ENCODE data around the gene BRK1. TPM values are rescaled to one million over a fixed set of nuclear protein-coding genes. Genes with fewer than 3 reads are reported as not detected.
A peak's percentile ranks its signal among the peaks of the same experiment; 100 is the strongest.
"Not testable (repeated sequence)": the region's sequence is repeated elsewhere in the genome, so short reads cannot be mapped to it uniquely, and the experiment has no call there.

The BRK1 gene
- 164 TPM for polyA plus RNA-seq (2013, experiment 1 of 4)
- 164 TPM for polyA plus RNA-seq (2013, experiment 2 of 4)
- polyA plus RNA-seq (2013, experiment 3 of 4): 148 TPM
- polyA plus RNA-seq (2013, experiment 4 of 4): 170 TPM

DNA sequence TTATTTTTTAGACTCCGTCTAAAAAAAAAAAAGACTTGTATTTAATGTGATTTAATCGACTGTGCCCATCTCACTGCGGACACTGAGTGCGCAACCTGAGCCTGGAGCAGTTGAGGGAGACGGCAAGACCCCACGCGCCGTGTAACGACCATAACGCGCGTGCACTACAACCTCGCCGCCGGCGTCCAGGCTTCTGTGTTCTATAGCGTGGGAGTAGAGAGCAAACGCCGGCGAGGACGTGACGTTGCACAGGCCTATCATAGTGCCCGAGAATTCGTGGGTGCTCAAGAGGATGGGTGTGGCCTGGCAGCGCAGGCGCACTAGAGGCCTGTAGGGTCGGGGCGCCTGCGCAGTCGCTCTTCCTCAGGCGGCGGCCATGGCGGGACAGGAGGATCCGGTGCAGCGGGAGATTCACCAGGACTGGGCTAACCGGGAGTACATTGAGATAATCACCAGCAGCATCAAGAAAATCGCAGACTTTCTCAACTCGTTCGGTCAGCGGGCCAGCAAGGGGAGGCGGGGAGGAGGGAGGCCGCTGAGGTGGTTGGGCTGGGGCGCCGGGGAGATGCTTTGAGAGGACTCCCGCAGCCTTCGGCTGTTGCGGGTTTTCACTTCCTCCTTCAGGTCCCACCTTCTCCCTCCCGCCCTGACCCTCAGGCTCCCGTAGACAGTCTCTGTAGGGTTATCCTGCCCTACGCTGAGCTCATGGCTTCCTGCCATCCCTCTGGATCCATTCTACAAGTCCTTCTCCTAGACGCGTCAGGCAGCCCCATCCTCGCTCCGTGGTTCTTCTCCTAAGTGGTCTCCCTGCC lies at the start of gene BRK1:
Gene BRK1, plus strand, starts transcription at position 350 of the 812 bp plus-strand sequence. Its CDS starts 27 bp downstream, at position 377.
- no peak within 1 kb of the TSS for H3K27ac ChIP-seq (ENCODE audit: insufficient read depth, low read depth, low read length, poor library complexity, severe bottlenecking)
- peak within 1 kb of the TSS; percentile 96 for H3K4me3 ChIP-seq (ENCODE audit: insufficient read depth, low read depth, low read length)
- no peaks in the 10 kb centered on the region for H3K9me3 ChIP-seq (ENCODE audit: control insufficient read depth, low read length)
- H3K36me3 ChIP-seq (ENCODE audit: control insufficient read depth, insufficient read depth, low read length): no peaks in the 10 kb centered on the region
- H3K27me3 ChIP-seq (ENCODE audit: control insufficient read depth, insufficient read depth, low read length, poor library complexity, severe bottlenecking): no peaks in the 10 kb centered on the region
- WGBS, 2 experiments: 2% methylated on average over 53 to 54 of the region's 54 CpGs
- H3K4me1 ChIP-seq (ENCODE audit: control insufficient read depth, insufficient read depth, low read length): peaks cover 7% of the 10 kb centered on the region

GRCh38 chr3:10070077-10070476 lies 45.4 kb upstream of the BRK1 start:
- H3K4me1 ChIP-seq (ENCODE audit: control insufficient read depth, insufficient read depth, low read length); H3K27ac ChIP-seq (ENCODE audit: insufficient read depth, low read depth, low read length, poor library complexity, severe bottlenecking); H3K9me3 ChIP-seq (ENCODE audit: control insufficient read depth, low read length); H3K4me3 ChIP-seq (ENCODE audit: insufficient read depth, low read depth, low read length); H3K27me3 ChIP-seq (ENCODE audit: control insufficient read depth, insufficient read depth, low read length, poor library complexity, severe bottlenecking): not testable (repeated sequence)
- WGBS, 2 experiments: 95% methylated on average over 26 to 27 of the region's 33 CpGs
- H3K36me3 ChIP-seq (ENCODE audit: control insufficient read depth, insufficient read depth, low read length): peaks cover 46% of the 10 kb centered on the region

- peaks cover 17% of the 10 kb centered on the region for H3K36me3 ChIP-seq (ENCODE audit: control insufficient read depth, insufficient read depth, low read length)
Observed at GRCh38 chr3:10074666-10075065, 40.8 kb upstream of the BRK1 start.

DNA sequence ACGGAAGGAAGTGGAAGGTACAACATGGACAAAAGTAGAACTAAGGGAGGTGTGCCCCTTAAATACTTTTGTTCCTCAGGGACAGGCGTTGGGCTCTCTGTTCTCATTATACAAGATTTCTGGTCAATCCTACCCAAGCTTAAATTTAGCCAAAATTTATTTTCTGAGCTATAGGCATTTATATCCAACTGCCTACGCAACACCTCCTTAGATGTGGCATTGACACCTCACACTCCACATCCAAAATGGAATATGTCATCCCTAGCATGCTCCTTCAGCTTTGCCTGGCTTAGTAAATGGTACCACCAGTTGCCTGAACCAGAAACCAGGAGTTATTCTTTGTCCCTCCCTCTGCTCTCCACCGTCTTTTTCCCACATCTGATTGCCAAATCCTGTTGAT lies 33.6 kb upstream of the BRK1 start:
- WGBS, 2 experiments: 93 to 94% methylated on average over 4 of the region's 4 CpGs
- H3K4me3 ChIP-seq (ENCODE audit: insufficient read depth, low read depth, low read length): no peak overlapping the region
- no peaks in the 10 kb centered on the region for H3K27me3 ChIP-seq (ENCODE audit: control insufficient read depth, insufficient read depth, low read length, poor library complexity, severe bottlenecking)
- H3K36me3 ChIP-seq (ENCODE audit: control insufficient read depth, insufficient read depth, low read length): peaks cover 37% of the 10 kb centered on the region
- H3K9me3 ChIP-seq (ENCODE audit: control insufficient read depth, low read length): no peaks in the 10 kb centered on the region
- no peaks in the 10 kb centered on the region for H3K4me1 ChIP-seq (ENCODE audit: control insufficient read depth, insufficient read depth, low read length)
- no peak overlapping the region for H3K27ac ChIP-seq (ENCODE audit: insufficient read depth, low read depth, low read length, poor library complexity, severe bottlenecking)

More at GRCh38 chr3:10074666-10075065, 40.8 kb upstream of the BRK1 start:
- Histone ChIP-seq H3K9me3 (ENCODE audit: control insufficient read depth, low read length) (no peaks in the 10 kb centered on the region), H3K27ac (ENCODE audit: insufficient read depth, low read depth, low read length, poor library complexity, severe bottlenecking) (no peak overlapping the region), H3K4me3 (ENCODE audit: insufficient read depth, low read depth, low read length) (no peak overlapping the region), H3K4me1 (ENCODE audit: control insufficient read depth, insufficient read depth, low read length) (no peaks in the 10 kb centered on the region), H3K27me3 (ENCODE audit: control insufficient read depth, insufficient read depth, low read length, poor library complexity, severe bottlenecking) (no peaks in the 10 kb centered on the region)

DNA sequence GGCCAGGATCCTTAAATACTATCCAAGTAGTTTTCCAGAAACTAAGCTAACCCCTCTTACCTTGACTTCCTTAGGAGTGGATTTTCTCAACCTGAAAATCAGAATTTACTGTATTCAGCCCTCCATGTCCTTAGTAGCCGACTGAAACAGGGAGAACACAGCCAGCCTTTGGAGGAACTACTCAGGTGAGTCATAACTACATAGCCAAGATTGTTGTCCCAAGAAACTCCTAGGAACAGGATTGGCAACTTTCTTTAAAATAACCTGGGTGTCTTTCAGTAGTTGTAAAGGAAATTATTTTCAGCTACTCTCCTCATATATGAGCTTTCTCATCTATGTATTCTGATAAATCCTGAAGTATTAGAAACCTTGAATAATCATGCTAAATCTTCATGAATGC lies 29.7 kb upstream of the BRK1 start:
- H3K27ac ChIP-seq (ENCODE audit: insufficient read depth, low read depth, low read length, poor library complexity, severe bottlenecking): no peak overlapping the region
- 89 to 95% methylated on average over 1 of the region's 1 CpG for WGBS, 2 experiments
- H3K4me1 ChIP-seq (ENCODE audit: control insufficient read depth, insufficient read depth, low read length): no peaks in the 10 kb centered on the region
- H3K4me3 ChIP-seq (ENCODE audit: insufficient read depth, low read depth, low read length): no peak overlapping the region
- H3K36me3 ChIP-seq (ENCODE audit: control insufficient read depth, insufficient read depth, low read length): peaks cover 41% of the 10 kb centered on the region
- H3K27me3 ChIP-seq (ENCODE audit: control insufficient read depth, insufficient read depth, low read length, poor library complexity, severe bottlenecking): no peaks in the 10 kb centered on the region
- no peaks in the 10 kb centered on the region for H3K9me3 ChIP-seq (ENCODE audit: control insufficient read depth, low read length)

GRCh38 chr3:10088256-10088655 lies 27.2 kb upstream of the BRK1 start:
- Histone ChIP-seq H3K36me3 (ENCODE audit: control insufficient read depth, insufficient read depth, low read length) (peaks cover 29% of the 10 kb centered on the region), H3K4me1 (ENCODE audit: control insufficient read depth, insufficient read depth, low read length) (no peaks in the 10 kb centered on the region), H3K27me3 (ENCODE audit: control insufficient read depth, insufficient read depth, low read length, poor library complexity, severe bottlenecking) (no peaks in the 10 kb centered on the region), H3K27ac (ENCODE audit: insufficient read depth, low read depth, low read length, poor library complexity, severe bottlenecking) (no peak overlapping the region), H3K9me3 (ENCODE audit: control insufficient read depth, low read length) (no peaks in the 10 kb centered on the region), H3K4me3 (ENCODE audit: insufficient read depth, low read depth, low read length) (no peak overlapping the region)
- 91 to 96% methylated on average over 4 of the region's 4 CpGs for WGBS, 2 experiments

- 96 to 97% methylated on average over 6 of the region's 6 CpGs for WGBS, 2 experiments
- Histone ChIP-seq H3K27ac (ENCODE audit: insufficient read depth, low read depth, low read length, poor library complexity, severe bottlenecking) (no peak overlapping the region), H3K36me3 (ENCODE audit: control insufficient read depth, insufficient read depth, low read length) (peaks cover 31% of the 10 kb centered on the region), H3K9me3 (ENCODE audit: control insufficient read depth, low read length) (no peaks in the 10 kb centered on the region), H3K27me3 (ENCODE audit: control insufficient read depth, insufficient read depth, low read length, poor library complexity, severe bottlenecking) (no peaks in the 10 kb centered on the region), H3K4me3 (ENCODE audit: insufficient read depth, low read depth, low read length) (no peak overlapping the region), H3K4me1 (ENCODE audit: control insufficient read depth, insufficient read depth, low read length) (no peaks in the 10 kb centered on the region)
Observed at GRCh38 chr3:10090179-10090578, 25.3 kb upstream of the BRK1 start.

DNA sequence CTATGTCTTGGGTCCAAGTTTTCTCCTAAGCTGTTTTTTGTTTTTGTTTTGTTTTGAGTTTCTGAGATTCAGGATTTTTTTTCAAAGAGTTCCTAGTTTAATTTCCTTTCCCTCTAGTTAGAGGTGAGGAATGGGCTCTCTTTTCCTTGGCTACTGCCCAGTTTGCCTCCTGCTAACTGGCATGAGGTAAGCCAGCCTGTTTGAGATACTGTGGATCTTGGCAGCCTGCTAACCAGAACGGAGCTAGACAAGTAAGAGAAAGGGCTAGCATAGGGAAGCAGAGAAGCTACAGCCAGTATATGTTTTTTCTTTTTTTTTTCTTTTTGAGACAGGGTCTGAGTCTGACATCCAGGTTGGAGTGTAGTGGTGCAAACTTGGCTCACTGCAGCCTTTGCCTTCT lies 24.7 kb upstream of the BRK1 start:
- WGBS, 2 experiments: 60% methylated on average over 1 of the region's 1 CpG; no CpG with 5 or more reads in 1 of the 2 experiments
- H3K27me3 ChIP-seq (ENCODE audit: control insufficient read depth, insufficient read depth, low read length, poor library complexity, severe bottlenecking); H3K9me3 ChIP-seq (ENCODE audit: control insufficient read depth, low read length); H3K27ac ChIP-seq (ENCODE audit: insufficient read depth, low read depth, low read length, poor library complexity, severe bottlenecking); H3K4me1 ChIP-seq (ENCODE audit: control insufficient read depth, insufficient read depth, low read length); H3K4me3 ChIP-seq (ENCODE audit: insufficient read depth, low read depth, low read length): not testable (repeated sequence)
- H3K36me3 ChIP-seq (ENCODE audit: control insufficient read depth, insufficient read depth, low read length): peaks cover 35% of the 10 kb centered on the region

DNA sequence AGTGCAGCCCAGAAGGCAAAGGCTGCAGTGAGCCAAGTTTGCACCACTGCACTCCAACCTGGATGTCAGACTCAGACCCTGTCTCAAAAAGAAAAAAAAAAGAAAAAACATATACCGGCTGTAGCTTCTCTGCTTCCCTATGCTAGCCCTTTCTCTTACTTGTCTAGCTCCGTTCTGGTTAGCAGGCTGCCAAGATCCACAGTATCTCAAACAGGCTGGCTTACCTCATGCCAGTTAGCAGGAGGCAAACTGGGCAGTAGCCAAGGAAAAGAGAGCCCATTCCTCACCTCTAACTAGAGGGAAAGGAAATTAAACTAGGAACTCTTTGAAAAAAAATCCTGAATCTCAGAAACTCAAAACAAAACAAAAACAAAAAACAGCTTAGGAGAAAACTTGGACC lies 24.1 kb upstream of the BRK1 start:
- H3K4me1 ChIP-seq (ENCODE audit: control insufficient read depth, insufficient read depth, low read length); H3K4me3 ChIP-seq (ENCODE audit: insufficient read depth, low read depth, low read length); H3K27me3 ChIP-seq (ENCODE audit: control insufficient read depth, insufficient read depth, low read length, poor library complexity, severe bottlenecking); H3K27ac ChIP-seq (ENCODE audit: insufficient read depth, low read depth, low read length, poor library complexity, severe bottlenecking); H3K9me3 ChIP-seq (ENCODE audit: control insufficient read depth, low read length): not testable (repeated sequence)
- H3K36me3 ChIP-seq (ENCODE audit: control insufficient read depth, insufficient read depth, low read length): peaks cover 32% of the 10 kb centered on the region
- no CpG with 5 or more reads among the region's 2 CpGs for WGBS, 2 experiments

- WGBS, 2 experiments: 100% methylated on average over 1 to 3 of the region's 3 CpGs
- Histone ChIP-seq H3K4me1 (ENCODE audit: control insufficient read depth, insufficient read depth, low read length) (no peaks in the 10 kb centered on the region), H3K36me3 (ENCODE audit: control insufficient read depth, insufficient read depth, low read length) (peaks cover 32% of the 10 kb centered on the region), H3K9me3 (ENCODE audit: control insufficient read depth, low read length) (no peaks in the 10 kb centered on the region), H3K4me3 (ENCODE audit: insufficient read depth, low read depth, low read length) (no peak overlapping the region), H3K27ac (ENCODE audit: insufficient read depth, low read depth, low read length, poor library complexity, severe bottlenecking) (no peak overlapping the region), H3K27me3 (ENCODE audit: control insufficient read depth, insufficient read depth, low read length, poor library complexity, severe bottlenecking) (no peaks in the 10 kb centered on the region)
Observed at GRCh38 chr3:10093678-10094077, 21.8 kb upstream of the BRK1 start.
